ENCODE measurements around the gene DENND1B. TPM values are rescaled to one million over a fixed set of nuclear protein-coding genes. Genes with fewer than 3 reads are reported as not detected.

DENND1B gene
- total RNA-seq, 1 donor from 2014 or later = 19.2 TPM

GRCh38 chr1:197544553-197544952 lies 230.7 kb downstream of the DENND1B start:
- intact Hi-C loops (cut with micrococcal nuclease) = no loop called here
- Mint-ChIP-seq H3K27me3 (no peaks in the 10 kb centered on the region), H3K4me1 (no peaks in the 10 kb centered on the region)

GRCh38 chr1:197544130-197544529 lies 231.2 kb downstream of the DENND1B start:
- ATAC-seq (ENCODE audit: low read depth) = no peak
- Mint-ChIP-seq H3K4me1 (no peaks in the 10 kb centered on the region), H3K27me3 (no peaks in the 10 kb centered on the region), H3K36me3 (ENCODE audit: low read depth) (peaks cover 23% of the 10 kb centered on the region), H3K9me3 (no peaks in the 10 kb centered on the region), H3K4me3 (no peak overlapping the region), H3K27ac (no peak overlapping the region)
- intact Hi-C loops (cut with micrococcal nuclease) = no loop called here
- POLR2A ChIA-PET = no interaction called here
- CTCF ChIA-PET = no interaction called here
- no peak for TF ChIP-seq CTCF (IDR thresholded peaks at IDR 0.05)
- DNase-seq = no peak

More at GRCh38 chr1:197544553-197544952, 230.7 kb downstream of the DENND1B start:
- ATAC-seq (ENCODE audit: low read depth) = no peak
- H3K9me3 Mint-ChIP-seq = no peaks in the 10 kb centered on the region
- H3K4me3 Mint-ChIP-seq = no peak overlapping the region
- H3K27ac Mint-ChIP-seq = no peak overlapping the region
- TF ChIP-seq CTCF (IDR thresholded peaks at IDR 0.05) = no peak
- H3K36me3 Mint-ChIP-seq (ENCODE audit: low read depth) = peaks cover 23% of the 10 kb centered on the region
- ChIA-PET POLR2A (no interaction called here), CTCF (no interaction called here)
- no peak for DNase-seq

- Mint-ChIP-seq H3K27me3 (no peaks in the 10 kb centered on the region), H3K4me1 (no peaks in the 10 kb centered on the region), H3K4me3 (no peak overlapping the region), H3K36me3 (ENCODE audit: low read depth) (peaks cover 24% of the 10 kb centered on the region), H3K27ac (no peak overlapping the region), H3K9me3 (no peaks in the 10 kb centered on the region)
- TF ChIP-seq CTCF (IDR thresholded peaks at IDR 0.05) = no peak
- ATAC-seq (ENCODE audit: low read depth) (no peak), DNase-seq (no peak)
- intact Hi-C loops (cut with micrococcal nuclease) = no loop called here
- CTCF ChIA-PET = no interaction called here
- POLR2A ChIA-PET = no interaction called here
Measured at GRCh38 chr1:197541411-197541810, 233.9 kb downstream of the DENND1B start.

- no peak for DNase-seq
- H3K36me3 Mint-ChIP-seq (ENCODE audit: low read depth) = no peaks in the 10 kb centered on the region
- ChIA-PET POLR2A (no interaction called here), CTCF (interaction anchor here (1.0 to 2.7 kb wide), 5 partner anchors 11 to 938 kb away, joined by 3 to 21 read pairs (median 5); no protein-coding TSS in a partner anchor)
- peak; percentile 45 for TF ChIP-seq CTCF (IDR thresholded peaks at IDR 0.05)
- no peaks in the 10 kb centered on the region for H3K9me3 Mint-ChIP-seq
- intact Hi-C loops (cut with micrococcal nuclease) = loop anchor here (1.0 to 5.0 kb wide), 4 partner anchors 342 to 1160 kb away; partner anchors contain the start of gene NEK7
- H3K4me1 Mint-ChIP-seq = no peaks in the 10 kb centered on the region
- no peak for ATAC-seq (ENCODE audit: low read depth)
- no peak overlapping the region for H3K27ac Mint-ChIP-seq
- no peak overlapping the region for H3K4me3 Mint-ChIP-seq
- no peaks in the 10 kb centered on the region for H3K27me3 Mint-ChIP-seq
Measured at GRCh38 chr1:197526736-197527371, 248.4 kb downstream of the DENND1B start.

DNA sequence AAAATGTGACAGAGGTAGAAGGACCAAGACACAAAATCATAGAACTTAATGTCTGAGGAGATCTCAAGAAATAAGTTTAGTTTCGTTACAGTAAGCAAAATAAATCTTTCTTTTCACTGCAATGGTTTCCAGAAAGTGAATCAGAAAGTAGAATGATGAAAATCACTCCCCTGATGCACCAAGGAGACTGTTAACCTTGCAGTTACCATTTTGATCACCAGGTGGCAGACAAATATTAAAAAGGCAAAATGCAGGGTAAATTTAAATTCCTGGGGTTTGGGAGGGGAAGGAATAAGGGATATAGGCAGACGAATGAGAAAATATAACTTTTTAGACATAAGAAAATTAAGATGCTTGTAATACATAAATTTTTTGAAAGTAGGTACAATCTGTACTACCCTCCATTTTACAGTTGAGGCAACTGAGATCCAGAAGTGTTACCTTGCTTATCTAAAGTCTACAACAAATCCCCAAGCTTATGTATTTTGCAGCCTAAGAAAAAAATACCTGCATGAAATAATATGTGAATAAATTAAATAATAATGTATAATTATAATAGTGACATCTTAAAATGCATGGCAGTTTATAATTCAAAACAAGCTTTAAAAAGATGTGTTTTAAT lies 254.1 kb downstream of the DENND1B start:
- ATAC-seq (ENCODE audit: low read depth) (peak; percentile 42), DNase-seq (no peak)
- Mint-ChIP-seq H3K9me3 (no peaks in the 10 kb centered on the region), H3K36me3 (ENCODE audit: low read depth) (no peaks in the 10 kb centered on the region), H3K4me1 (no peaks in the 10 kb centered on the region), H3K27ac (no peak overlapping the region), H3K27me3 (no peaks in the 10 kb centered on the region), H3K4me3 (no peak overlapping the region)
- intact Hi-C loops (cut with micrococcal nuclease) = loop anchor here (1.0 to 5.0 kb wide), 4 partner anchors 339 to 944 kb away; no protein-coding TSS in a partner anchor
- POLR2A ChIA-PET = no interaction called here
- CTCF ChIA-PET = interaction anchor here (0.7 to 2.4 kb wide), 9 partner anchors 8 to 946 kb away, joined by 3 to 14 read pairs (median 7); no protein-coding TSS in a partner anchor
- peak; percentile 47 for TF ChIP-seq CTCF (IDR thresholded peaks at IDR 0.05)
